Measurements from ENCODE around the gene LSM7. TPM values are rescaled to one million over a fixed set of nuclear protein-coding genes. Genes with fewer than 3 reads are reported as not detected.
"Not testable (repeated sequence)": the region's sequence is repeated elsewhere in the genome, so short reads cannot be mapped to it uniquely, and the experiment has no call there.

Gene LSM7
- polyA plus RNA-seq, 1 experiment, result 165 TPM

DNA sequence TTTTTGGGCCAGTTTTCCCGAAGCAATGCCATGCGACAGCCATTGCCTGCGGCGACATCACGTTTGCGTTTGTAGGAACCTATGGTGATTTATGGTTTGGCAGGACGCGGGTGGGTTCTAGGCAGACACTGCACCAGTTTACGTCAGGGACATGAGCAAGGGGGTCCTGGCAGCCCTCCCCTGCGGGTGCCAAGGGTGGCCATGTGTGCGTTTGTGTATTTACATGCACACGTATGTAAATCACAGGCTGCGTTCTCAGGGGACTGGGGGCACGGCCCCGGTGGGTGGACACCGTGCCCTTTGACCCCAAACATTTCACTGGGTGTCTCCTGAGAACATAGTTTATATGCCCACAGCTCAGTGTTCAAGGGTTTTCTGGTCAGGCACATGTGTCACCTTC is 22.3 kb upstream of the LSM7 start:
- TF ChIP-seq, protein P1, sequence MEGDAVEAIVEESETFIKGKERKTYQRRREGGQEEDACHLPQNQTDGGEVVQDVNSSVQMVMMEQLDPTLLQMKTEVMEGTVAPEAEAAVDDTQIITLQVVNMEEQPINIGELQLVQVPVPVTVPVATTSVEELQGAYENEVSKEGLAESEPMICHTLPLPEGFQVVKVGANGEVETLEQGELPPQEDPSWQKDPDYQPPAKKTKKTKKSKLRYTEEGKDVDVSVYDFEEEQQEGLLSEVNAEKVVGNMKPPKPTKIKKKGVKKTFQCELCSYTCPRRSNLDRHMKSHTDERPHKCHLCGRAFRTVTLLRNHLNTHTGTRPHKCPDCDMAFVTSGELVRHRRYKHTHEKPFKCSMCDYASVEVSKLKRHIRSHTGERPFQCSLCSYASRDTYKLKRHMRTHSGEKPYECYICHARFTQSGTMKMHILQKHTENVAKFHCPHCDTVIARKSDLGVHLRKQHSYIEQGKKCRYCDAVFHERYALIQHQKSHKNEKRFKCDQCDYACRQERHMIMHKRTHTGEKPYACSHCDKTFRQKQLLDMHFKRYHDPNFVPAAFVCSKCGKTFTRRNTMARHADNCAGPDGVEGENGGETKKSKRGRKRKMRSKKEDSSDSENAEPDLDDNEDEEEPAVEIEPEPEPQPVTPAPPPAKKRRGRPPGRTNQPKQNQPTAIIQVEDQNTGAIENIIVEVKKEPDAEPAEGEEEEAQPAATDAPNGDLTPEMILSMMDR (IDR thresholded peaks at IDR 0.05; ENCODE audit: insufficient read depth, low read depth, low read length), result no peak
- ChIA-PET POLR2A (no interaction called here), CTCF (no interaction called here)
- Histone ChIP-seq H3K36me3 (ENCODE audit: control insufficient read depth, insufficient read depth, low read length) (peaks cover 12% of the 10 kb centered on the region), H3K4me3 (ENCODE audit: low read depth, low read length) (no peak overlapping the region), H3K27me3 (ENCODE audit: control insufficient read depth, insufficient read depth, low read length) (no peaks in the 10 kb centered on the region)
- DNase-seq (ENCODE audit: low read depth), result no peak

DNA sequence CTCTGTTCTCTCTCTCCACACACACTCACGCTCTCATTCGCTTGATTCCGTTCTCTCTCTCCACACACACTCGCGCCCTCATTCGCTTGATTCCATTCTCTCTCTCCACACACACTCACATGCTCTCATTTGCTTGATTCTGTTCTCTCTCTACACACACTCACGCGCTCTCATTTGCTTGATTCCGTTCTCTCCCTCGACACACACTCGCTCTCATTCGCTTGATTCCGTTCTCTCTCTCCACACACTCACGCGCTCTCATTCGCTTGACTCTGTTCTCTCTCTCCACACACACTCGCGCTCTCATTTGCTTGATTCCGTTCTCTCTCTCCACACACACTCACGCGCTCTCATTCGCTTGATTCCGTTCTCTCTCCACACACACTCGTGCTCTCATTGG is 21.4 kb upstream of the LSM7 start:
- DNase-seq (ENCODE audit: low read depth); POLR2A ChIA-PET; CTCF ChIA-PET; H3K27me3 ChIP-seq (ENCODE audit: control insufficient read depth, insufficient read depth, low read length); H3K4me3 ChIP-seq (ENCODE audit: low read depth, low read length): not testable (repeated sequence)
- H3K36me3 ChIP-seq (ENCODE audit: control insufficient read depth, insufficient read depth, low read length), result peaks cover 14% of the 10 kb centered on the region

DNA sequence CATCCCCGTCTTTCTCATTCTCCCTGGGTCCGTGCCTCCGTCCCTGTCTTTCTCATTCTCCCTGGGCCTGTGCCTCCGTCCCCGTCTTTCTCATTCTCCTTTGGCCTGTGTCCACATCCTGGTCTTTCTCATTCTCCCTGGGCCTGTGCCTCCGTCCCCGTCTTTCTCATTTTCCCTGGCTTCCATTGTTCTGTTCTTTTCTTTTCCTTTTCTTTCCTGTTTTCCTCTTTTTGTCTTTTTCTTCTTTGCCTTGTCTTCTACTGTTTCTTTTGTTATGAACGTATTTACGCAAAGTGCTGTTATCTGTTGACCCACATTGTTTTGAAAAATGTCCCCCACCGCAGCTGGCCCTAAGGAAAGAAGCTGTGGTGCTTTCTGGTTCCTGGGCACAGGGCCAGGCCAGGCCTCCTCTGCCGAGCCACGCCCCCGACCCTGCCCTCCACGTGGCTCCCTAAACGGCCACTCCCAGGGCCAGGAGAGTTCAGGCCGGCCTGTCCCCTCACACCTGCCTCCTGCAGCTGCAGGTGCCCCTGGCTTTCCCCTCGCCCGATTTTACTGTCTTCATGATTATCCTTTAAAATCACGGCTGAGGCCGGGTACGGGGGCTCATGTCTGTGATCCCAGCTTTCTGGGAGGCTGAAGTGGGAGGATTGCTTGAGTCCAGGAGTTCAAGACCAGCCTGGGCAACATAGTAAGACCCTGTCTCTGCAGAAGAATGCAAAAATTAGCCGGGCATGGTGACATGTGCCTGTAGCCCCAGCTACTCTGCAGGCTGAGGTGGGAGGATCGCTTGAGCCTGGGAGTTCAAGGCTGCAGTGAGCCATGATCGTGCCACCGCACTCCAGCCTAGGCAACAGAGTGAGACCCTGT is 17.6 kb upstream of the LSM7 start:
- Histone ChIP-seq H3K4me3 (ENCODE audit: low read depth, low read length) (no peak overlapping the region), H3K27me3 (ENCODE audit: control insufficient read depth, insufficient read depth, low read length) (no peaks in the 10 kb centered on the region), H3K36me3 (ENCODE audit: control insufficient read depth, insufficient read depth, low read length) (peaks cover 10% of the 10 kb centered on the region)
- no peak for DNase-seq (ENCODE audit: low read depth)
- POLR2A ChIA-PET, result no interaction called here
- TF ChIP-seq, protein P1 (IDR thresholded peaks at IDR 0.05; ENCODE audit: insufficient read depth, low read depth, low read length), result no peak
- CTCF ChIA-PET, result no interaction called here

DNA sequence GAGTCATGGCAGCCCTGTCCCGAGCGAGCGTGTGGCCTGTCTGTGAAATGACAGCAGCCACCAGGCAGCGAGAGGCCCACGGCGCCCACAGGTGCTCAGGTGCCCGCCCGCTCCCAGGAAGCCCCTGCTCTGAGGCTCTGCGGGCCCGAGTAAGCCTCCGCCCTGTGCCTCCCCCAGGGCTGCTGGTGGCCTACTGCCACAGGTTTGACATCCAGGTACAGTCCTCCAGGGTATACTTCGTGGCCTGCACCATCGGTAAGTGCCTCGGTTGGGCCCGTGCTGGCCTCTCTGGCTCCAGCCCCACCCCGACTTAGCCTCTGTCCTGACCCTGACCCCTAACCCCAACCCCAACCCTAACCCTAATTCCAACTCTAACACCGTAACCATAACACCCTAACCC is 16.7 kb upstream of the LSM7 start:
- POLR2A ChIA-PET, result no interaction called here
- Histone ChIP-seq H3K4me3 (ENCODE audit: low read depth, low read length) (no peak overlapping the region), H3K27me3 (ENCODE audit: control insufficient read depth, insufficient read depth, low read length) (no peaks in the 10 kb centered on the region), H3K36me3 (ENCODE audit: control insufficient read depth, insufficient read depth, low read length) (peaks cover 11% of the 10 kb centered on the region)
- CTCF ChIA-PET, result no interaction called here
- DNase-seq (ENCODE audit: low read depth), result no peak
- TF ChIP-seq, protein P1 (IDR thresholded peaks at IDR 0.05; ENCODE audit: insufficient read depth, low read depth, low read length), result no peak

DNA sequence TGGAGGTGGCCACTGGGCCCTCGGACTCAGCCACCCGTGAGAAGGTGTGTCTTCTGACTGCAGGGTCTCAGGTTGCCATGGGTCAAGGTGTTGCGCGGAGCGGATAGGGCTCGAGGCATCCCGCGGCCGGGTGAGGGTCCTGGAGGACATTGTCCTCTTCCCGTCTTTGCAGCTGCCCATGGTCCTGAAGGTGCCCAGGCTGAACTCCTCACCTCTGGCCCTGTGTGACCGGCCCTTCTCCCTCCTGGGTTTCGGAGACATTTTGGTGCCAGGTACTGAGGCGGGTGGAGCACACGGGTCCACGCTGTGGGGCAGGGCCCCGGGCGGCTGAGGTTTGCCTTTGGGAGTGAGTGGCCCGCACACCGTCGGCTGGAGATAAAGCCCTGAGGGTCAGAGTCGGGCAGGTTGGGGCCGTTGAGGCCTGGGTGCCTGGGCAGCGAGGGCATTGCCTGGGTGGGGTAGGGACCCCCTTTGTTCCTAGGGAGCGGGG is 16.0 kb upstream of the LSM7 start:
- H3K27me3 ChIP-seq (ENCODE audit: control insufficient read depth, insufficient read depth, low read length), result no peaks in the 10 kb centered on the region
- no peak overlapping the region for H3K4me3 ChIP-seq (ENCODE audit: low read depth, low read length)
- peaks cover 11% of the 10 kb centered on the region for H3K36me3 ChIP-seq (ENCODE audit: control insufficient read depth, insufficient read depth, low read length)
- CTCF ChIA-PET, result no interaction called here
- POLR2A ChIA-PET, result no interaction called here
- TF ChIP-seq, protein P1 (IDR thresholded peaks at IDR 0.05; ENCODE audit: insufficient read depth, low read depth, low read length), result no peak
- no peak for DNase-seq (ENCODE audit: low read depth)
